ENCODE measurements around the gene CCDC85C.

The CCDC85C gene

DNA sequence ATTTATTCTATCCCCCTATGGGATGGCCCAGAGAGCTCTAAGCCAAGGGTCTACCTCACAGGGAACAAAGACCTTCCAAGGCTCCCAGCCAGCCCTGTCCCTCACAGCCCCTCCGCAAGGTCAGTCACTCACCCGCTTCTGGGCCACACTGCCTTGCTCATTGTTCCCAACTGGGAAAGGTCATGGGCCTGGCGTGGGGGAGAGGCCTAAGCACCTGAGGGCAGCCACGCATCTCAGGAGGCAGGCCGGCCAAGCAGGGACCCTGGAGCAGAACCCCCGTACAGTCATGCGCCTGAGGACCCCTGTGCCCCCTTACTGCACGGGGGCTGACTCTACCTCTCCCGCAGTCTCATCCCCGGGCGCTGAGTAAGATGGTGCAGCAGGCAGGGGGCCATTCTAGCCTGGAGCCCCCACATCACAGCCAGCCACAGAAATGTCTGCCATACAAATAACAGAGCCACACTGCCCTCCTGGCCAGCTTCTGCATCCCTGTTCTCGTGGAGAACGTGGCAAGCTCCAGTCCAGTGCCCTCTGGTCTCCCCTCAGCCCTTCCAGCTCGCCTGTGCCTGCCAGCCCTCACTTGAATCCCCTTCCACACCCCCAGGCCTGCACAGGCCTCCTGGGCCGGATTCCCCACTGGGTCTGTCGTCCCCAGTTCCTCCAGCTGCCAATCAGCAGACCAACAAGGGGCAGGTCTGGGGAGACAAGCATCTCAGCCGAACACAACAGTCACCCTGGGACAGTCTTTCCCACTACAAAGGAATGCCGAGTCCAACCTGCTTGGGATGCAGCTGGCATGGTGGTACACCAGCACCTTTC is 16.3 kb downstream of the CCDC85C start:
- no peak for DNase-seq

DNA sequence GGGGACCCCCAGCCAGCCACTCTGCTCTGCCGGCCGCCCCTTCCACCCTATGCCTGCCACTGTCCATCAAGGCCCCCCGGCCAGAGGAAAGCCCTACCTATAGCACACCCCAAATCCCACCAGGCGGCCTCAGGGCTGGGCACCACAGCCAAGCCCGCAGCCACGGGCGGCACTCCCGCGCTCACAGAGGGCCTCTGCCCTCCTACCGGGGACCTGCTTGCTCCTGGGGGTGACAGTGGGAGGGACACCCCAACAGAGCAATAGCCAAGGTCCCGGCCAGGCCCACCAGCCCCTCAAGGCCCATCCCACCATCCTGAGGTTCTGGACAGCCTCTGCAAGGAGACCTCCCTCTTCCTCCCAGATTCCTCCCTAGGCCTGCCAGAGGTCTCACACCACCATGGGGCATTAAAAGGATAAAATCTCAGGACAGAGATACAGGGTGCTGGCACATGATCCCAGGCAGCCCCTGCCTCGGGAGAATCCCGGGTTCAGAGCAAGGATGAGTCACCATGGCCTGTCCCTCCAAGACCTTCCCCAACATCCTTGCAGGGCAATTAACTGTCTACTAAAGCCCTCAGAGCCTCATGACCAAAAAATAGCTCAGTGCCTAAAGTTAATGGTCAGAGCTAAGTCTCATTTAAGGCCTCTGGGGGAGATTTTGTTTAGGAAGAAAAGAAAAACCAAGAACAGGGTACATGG is 17.1 kb downstream of the CCDC85C start:
- DNase-seq = no peak

DNA sequence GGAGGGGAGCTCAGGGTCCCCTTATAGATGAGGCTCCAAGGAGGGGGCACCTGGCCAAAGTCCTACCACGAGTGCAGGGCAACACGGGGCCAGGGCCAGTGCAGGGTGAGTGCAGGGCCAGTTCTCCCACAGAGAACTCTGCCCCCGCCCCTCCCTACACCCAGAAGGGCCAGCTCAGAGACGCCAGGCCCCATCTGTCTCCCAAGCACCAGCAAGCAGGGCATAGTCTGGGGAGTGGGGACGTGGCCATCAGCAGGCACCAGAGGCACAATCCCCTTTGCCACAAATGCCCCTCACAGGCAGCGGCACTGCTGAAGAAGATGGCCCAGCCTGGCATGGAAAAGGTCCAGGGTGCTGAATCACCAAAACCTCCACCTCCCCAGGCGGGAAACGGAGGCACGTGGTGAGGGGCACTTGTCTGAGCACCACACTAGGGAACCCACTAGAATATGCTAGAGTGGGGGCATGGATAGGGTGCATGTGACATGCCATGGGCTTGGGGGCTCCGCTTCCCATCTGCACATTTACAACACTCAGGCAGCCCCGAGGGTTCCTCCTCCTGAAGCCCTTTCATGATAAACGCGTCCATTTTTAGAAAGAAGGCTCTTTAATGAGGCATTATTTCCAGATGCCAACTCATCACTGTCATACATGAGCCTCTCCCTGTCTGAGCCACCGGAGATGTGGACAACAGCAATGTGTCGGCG is 17.8 kb downstream of the CCDC85C start:
- DNase-seq = no peak

DNA sequence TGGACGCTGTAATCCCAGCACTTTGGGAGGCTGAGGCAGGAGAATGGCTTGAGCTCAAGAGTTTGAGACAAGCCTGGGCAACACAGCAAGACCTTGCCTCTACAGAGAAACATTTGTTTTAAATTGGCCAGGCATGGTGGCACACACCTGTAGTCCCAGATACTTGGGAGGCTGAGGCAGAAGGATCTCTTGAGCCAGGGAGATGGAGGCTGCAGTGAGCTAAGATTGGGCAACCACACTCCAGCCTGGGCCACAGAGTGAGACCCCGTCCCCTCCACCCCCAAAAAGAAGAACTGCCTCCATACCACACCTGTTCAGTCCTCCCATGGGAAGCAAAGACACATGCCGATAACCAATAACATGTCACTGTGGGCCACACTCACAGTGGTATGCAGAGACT is 19.2 kb downstream of the CCDC85C start:
- no peak for DNase-seq

DNA sequence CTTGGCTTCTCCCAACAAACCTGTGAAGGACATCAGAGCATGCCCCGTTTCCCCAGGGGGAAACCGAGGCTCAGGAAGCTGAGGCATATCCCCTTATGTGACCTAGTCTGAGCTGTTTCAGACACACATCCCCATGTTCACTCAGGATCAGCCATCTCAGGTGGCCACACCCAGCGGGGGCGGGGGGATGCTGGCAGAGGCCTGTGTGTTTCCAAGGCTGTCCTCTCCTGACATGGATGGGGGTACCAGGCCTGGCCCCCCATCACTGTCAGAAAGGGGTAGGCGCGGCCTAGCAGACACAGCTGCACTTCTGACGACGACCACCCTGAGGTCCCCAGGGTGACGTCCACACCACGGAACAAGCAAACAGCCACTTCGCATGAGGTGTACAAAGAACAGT is 22.1 kb downstream of the CCDC85C start:
- DNase-seq = no peak

DNA sequence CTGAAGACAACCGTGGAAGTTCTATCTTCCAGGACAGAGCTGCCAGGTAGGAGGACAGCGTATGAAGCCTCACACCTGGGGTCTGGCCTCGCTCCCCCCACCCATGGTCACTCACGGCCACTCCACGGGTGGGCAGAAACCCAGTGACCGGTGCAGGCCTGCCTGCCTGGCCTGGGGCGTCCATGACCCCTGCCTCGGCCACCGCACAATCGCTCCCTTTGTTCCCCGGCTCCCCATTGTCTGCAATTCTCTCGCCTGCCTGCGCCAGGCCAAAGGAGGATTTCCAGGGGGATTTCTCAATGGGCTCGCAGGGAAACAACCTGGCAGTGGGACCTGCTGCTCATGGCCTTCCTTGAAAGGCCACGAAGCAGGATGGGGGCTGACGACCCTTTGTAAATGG is 22.6 kb downstream of the CCDC85C start:
- peak; percentile 17 for DNase-seq

DNA sequence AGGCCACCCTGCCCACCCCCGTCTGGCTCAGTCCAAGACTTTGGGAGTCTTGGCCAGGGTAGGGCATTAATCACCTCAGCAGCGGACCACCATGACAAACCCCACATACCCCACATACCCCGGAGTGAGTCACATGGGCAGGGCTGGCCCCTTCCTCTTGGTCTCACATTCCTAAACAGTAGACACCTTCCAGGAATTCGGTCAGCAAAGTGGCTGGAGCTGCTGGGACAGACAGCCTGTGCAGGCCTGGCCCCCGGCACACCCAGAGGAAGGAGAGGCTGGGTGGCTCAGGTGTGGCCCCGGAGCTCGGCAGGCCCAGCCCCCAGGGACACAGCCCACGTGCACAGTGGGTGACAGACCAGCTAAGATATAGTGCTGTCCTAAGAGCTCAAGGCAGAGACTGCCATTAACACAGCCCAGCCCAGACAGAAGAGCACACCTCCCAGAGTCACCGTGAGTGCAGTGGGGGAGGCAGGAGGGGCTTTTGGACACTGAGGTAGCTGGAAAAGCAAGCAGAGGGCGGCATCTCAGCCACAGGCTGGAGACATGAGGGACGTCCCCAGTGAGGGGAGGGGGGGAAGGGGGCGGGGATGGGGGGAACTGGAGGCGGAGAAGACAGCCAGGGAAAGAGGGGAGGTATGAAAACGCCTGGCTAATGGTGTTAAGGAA is 24.0 kb downstream of the CCDC85C start:
- DNase-seq = no peak

DNA sequence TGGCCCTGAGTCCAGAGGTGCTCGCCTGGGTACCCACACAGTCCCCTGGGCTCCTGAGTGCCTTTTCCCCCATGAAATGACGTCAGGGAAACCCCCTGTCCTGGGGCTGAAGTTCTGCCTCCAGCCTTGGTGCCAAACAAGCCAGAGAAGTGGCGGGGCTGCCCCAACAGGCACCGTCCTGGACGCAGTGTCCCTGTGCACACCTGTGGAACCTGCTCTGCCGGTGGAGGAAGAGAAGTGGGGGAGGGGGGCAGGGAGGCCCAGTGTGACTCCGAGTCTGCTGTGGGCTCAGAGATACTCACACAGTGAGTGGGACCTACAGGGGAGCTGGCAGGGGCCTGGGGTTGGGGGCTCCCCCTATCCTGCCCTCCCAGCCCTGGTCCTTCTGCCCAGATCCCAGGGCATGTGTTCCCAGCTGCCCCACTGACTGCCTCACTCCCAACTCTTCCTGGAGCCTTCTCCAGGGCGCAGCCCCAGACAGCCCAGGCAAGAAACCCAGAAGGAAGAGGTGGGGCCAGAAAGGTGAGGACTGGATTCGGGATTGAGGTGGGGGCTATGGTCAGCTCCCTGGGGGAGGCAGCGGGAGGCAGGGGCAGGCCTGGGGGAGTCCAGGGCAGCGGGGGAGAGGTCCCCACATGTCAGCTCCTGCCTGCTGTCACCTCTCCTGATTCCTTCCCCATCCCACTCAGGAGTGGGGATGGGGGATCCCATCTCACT is 24.7 kb downstream of the CCDC85C start:
- no peak for DNase-seq

DNA sequence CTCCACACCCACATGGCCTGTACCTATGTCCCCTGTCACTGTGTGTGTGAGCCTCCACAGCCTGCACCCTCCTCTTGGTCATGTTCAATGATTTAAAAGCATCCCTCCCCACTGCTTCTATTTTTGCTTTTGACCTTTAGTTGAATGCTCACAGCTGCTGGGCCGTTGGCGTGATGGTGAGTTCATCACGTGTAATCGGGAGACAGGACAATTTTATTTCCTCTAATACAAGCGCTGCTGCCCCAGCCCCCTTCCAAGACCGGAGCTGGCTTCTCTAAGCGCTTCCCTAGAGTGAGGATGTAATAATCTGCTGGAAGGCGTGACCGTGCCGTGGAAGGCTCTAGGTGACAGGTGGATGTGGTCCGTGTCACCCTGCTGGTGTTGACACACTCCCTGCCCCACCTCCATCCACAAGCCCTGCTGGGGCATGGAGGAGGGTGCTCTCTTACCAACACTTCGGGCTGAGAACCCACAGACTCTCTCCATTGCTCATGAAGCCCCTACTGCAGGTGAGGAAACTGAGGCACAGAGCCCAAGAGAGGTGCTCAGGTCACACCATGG is 25.4 kb downstream of the CCDC85C start:
- DNase-seq = no peak

DNA sequence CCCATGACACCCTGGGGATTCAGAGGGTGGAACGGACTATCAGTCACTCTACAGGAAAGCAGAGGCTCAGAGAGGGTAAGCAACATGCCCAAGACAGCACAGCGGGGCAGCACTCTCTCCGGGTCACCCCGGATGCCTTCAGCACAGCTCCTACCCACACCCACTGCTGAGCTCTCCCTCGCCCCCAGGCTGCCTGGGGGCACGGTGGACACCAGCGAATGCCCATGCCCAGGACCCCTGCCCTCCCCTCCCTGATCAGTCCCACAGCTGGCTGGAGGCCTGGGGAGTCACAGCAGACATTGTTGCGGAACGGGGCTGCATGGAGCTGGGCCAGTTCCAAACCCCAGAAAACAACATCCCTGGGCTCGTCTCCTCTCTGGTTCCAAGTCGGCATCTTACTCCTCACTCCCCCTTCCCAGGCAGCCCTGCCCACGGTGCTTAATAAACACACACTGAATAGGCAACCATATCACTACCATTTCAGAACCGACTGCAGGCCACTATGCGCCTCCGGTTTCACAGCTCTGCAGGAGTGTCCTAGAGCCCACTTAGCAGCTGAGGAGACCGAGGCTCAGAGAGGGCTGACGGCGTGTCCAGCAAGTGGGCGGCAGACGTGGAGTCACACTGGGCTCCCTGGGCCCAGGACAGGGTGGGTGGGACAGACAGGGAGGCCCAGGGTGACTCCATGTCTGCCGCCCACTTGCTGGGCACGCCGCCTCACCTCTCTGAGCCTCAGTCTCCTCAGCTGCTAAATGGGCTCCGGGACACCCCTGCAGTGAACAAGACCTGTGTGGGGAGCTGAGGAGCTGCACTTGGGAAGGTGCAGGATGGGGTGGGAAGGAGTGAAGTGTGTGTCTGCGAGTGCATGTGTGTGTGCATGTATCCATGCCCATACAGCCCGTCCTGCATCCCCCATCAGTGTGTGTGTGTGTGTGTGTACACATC is 27.0 kb downstream of the CCDC85C start:
- DNase-seq = no peak

DNA sequence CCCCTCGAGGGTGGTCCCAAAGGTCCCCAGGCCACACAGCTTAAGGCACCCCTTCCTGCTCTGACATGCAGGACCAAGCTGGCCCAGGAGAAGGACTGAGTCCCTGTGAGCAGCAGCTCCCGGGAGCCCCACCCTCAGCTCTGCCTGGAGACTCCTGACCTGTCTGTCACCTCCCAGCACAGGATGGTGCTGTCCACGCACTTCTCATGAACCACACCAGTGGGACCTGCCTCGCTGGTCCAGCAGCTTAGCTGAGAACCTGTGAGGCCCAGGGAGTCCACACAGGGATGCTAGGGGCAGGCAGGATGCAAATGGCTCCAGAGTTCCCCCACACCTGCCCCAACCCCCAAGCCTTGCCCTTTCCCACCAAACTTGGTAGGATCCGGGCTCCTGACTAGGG is 27.7 kb downstream of the CCDC85C start:
- DNase-seq = no peak

DNA sequence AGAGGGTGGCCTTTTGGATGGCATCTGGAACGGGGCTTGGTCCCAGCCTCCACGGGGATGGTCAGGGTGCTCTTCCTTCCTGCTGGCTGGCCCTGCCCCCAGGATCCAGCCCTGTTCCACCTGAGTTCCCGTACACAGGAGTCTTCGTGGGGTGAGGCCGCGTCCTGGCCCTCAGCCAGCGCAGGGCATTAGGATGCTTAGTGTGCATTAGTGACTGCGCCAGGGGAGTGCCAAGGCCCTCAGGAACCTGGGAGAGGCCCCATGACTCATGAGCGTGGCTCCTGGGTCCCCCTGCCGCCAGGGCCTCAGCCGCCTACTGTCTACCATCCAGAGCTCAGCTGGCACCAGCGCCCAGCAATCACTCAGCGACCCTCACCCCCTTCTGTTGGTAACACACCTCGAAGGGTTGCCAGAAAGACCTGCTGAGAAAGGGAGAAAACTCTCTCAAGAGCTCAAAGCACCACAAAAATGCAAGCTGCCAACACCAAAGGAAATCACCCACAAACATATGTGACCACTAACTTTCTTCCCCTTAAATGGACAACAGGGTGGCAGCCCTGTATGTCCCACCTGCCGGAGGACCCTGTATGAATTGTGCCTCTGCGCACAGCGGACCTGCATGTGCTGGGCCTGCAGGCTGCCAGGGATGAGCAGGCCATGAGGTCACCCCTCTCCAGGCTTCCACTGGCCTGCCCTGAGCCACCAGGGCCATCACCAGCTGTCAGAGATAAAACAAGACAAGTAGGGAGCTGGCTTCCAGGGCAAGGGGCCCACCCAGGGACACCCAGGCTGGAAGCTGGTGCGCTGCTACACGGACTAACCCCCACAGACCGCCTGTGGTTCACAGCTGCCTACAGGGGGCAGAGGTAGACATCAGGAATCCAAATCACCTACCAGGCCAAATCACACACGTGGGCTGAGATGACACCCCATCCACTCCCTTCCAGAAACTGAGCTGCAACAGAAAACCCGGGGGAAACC is 28.7 kb downstream of the CCDC85C start:
- no peak for DNase-seq

DNA sequence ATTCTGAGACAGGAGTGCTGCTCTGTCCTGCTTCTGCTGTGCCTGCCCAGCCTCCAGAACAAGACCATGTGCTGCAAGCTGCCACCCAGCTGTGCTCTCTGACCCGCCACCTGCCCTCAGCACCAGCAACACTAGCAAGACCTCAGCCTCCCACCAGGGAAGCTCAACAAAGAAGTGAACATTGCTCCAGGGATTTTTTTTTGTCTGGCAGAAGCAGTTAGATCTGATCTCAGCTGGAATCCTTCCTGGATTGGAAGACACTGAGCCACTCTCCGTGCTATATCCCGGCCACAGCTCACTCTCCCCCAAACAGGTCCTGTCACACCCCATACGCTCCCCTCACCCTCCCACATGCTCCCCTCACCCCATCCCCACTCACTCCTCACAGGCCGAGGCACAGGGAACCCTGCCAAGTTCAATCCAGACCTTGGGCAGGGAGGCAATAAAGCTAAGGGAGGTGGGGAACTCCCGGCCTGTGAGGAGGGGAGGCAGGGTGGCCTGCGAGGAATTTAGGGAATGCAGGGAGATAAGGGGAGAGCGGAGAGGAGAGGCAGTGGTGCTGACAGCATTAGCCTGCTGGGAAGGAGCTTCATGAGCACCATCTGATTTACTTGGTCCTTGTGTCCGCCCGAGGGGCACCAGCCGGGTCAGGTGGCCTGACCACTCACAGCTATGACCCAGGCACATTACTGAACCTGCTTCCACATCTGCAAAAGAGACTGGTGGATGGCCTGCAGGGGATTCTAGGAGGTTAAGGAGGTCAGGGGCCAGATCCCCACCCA is 29.7 kb downstream of the CCDC85C start:
- DNase-seq = no peak

DNA sequence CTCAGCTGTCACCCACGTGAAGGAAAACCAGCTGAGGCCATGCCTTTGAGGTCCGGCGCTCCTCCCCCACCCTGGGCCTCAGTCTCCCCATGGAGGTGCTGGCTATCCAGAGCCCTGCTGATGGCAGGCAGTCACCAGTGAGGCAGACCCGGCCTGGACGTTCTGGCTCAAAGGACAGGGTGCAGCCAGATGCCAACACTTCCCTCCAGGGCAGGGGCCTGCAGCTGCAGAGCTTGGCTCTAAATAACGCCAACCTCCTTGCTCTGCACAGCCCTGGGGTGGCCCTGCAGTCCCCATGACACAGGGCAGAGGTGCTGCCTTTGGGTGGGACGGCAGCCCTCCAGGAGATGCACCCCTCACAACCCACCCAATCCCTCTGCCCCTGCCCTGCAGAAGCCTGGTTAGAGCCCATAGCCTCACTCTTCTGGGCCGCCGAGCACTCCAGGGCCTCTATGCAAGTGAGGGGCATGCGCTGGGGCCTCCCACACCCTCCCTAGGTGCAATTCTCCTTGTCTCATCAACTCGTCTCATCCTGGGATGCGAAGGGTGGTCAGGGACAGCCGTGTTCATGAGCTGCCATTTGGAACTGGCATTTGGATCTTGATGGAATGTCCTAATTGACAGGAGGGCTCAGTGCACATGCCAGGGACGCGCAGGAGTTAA is 30.4 kb downstream of the CCDC85C start:
- no peak for DNase-seq

DNA sequence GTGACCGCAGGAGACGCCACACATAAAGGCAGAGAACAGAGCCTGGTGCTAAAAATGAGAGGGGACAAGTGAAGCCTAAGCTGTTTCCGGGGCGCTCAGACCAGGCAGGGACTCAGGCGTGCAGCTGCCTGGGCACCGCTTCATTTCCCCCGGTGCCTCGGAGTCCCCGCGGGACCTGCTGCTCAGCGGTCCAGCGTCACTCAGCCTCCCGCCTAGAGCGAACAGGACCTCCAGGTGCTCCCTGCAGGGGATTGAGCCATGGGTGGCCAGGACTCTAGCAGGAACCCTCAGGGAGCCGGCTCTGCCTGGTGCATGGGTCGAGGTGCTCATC is 31.0 kb downstream of the CCDC85C start:
- no peak for DNase-seq

DNA sequence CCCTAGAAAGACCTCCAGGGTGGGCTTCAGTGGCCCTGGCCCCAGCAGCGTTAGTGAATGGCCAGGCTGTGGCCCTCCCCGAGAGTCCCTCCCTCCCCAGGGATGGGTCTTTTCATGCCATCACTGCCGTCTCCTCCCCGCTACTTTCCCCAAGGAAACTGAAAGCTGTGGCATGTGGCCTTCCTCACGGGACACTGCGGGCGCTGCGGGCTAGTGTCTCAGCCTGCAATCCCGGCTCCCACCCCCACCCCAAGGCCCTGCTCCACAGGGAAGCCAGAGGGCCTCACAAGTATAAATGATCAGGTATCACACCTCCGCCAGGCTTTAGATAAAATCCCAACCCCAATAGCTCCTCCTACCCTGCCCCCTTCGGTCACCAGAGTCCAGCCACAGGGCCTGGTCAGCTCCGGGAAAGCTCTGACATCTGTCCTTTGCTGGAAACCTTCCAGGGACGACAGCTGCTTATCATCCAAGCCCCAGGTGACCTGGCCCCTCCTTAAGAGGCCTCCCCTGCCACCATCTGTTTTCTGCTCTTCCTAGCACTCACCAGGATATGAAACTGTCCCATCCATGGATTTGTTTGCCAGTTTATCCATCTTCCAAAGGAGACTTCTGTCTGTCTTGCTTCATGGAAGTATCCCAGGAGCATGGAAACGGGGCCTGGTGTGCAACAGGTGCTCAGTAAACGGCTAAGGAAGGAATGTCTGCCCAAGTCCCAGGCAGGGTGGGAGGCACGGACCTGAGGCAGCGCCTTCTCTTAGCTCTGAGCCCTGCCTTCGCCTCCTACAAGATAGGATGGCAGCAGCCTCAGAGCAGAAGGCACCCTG is 31.6 kb downstream of the CCDC85C start:
- no peak for DNase-seq

DNA sequence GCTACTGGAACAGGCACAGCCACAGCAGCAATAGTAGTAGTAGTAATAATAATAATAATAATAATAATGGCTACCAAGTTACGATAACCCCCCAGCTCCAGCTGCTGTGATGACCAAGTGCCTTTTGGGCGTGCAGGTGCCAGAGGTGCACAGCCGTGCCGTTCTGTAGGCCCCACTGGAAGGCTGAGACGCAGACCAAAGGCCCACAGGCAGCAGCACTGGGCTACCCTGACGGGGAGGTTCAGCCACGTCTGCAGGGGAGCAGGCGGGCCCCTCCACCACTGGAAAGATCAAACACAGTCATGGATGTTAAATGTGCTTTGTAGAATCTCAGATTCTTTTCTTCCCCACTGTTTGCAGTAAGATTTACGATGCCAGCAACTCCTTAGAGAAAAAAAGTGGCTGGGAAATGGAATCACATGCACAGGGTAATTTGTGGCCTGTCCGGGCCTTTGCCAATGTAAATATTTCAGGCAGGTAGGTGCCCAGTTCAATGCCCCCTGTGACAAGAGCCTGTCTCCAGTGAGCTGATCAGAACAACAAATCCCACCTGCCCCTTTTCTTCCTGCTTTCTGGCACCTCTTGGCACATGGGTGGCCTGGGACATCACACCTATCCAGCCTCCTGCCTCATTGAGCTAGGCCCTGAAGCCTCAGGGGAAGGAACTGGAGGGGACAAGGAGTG is 32.6 kb downstream of the CCDC85C start:
- DNase-seq = no peak
